ENCODE data around the gene GDE1. TPM values are rescaled to one million over a fixed set of nuclear protein-coding genes. Genes with fewer than 3 reads are reported as not detected.

The GDE1 gene
- polyA plus RNA-seq, 3 donors: 30.6 to 75.5 (median 71.7) TPM

GRCh38 chr16:19481296-19481695, 40.6 kb downstream of the GDE1 start:
- H2AFZ ChIP-seq (ENCODE audit: insufficient read depth, low read depth, low read length, poor library complexity, severe bottlenecking): no peak overlapping the region
- H3K27ac ChIP-seq (ENCODE audit: low read depth in 1 of 2, low read length in 2 of 2): no peak overlapping the region
- no CpG with 5 or more reads among the region's 2 CpGs for WGBS (ENCODE audit: insufficient coverage)
- H3K9me3 ChIP-seq (replicated peaks in 1 of 2; ENCODE audit: control insufficient read depth in 1 of 2, insufficient read depth in 1 of 2, low read length in 2 of 2): no peaks in the 10 kb centered on the region
- Mint-ChIP-seq H3K27me3 (ENCODE audit: low read depth in 3 of 3) (peaks cover 1 to 9% (median 4%) of the 10 kb centered on the region in 3 donors), H3K27ac (no peak overlapping the region), H3K36me3 (no peaks in the 10 kb centered on the region), H3K4me3 (no peak overlapping the region), H3K9me3 (no peaks in the 10 kb centered on the region), H3K4me1 (peaks cover 4% of the 10 kb centered on the region)
- no peak overlapping the region for H3K4me2 ChIP-seq (replicated peaks; ENCODE audit: extremely low read depth, low read length, poor library complexity, severe bottlenecking)
- H3K4me1 ChIP-seq (ENCODE audit: control insufficient read depth in 1 of 2, insufficient read depth in 2 of 2, low read length in 2 of 2): no peaks in the 10 kb centered on the region
- DNase-seq: no peak
- no peaks in the 10 kb centered on the region for H4K20me1 ChIP-seq (ENCODE audit: insufficient read depth, low read length)
- H3K36me3 ChIP-seq (replicated peaks in 1 of 2; ENCODE audit: control insufficient read depth in 1 of 2, insufficient read depth in 2 of 2, low read length in 2 of 2): no peaks in the 10 kb centered on the region
- H3K27me3 ChIP-seq (ENCODE audit: control insufficient read depth in 2 of 2, insufficient read depth in 2 of 2, low read length in 2 of 2): no peaks in the 10 kb centered on the region
- H3K9ac ChIP-seq (ENCODE audit: insufficient read depth, low read length, poor library complexity, severe bottlenecking): no peak overlapping the region
- intact Hi-C loops (cut with micrococcal nuclease): no loop called here
- no peak overlapping the region for H3K4me3 ChIP-seq (replicated peaks in 1 of 3; ENCODE audit: low read depth in 2 of 3, low read length in 3 of 3)
- TF ChIP-seq CTCF (IDR thresholded peaks at IDR 0.05): no peak
- H3K79me2 ChIP-seq (ENCODE audit: insufficient read depth, low read length): no peaks in the 10 kb centered on the region

- no peaks in the 10 kb centered on the region for H3K79me2 ChIP-seq (ENCODE audit: insufficient read depth, low read length)
- H3K9me3 ChIP-seq (replicated peaks in 1 of 2; ENCODE audit: control insufficient read depth in 1 of 2, insufficient read depth in 1 of 2, low read length in 2 of 2): no peaks in the 10 kb centered on the region
- H3K27ac Mint-ChIP-seq: no peak overlapping the region
- peaks cover 1 to 7% (median 6%) of the 10 kb centered on the region in 3 donors for H3K27me3 Mint-ChIP-seq (ENCODE audit: low read depth in 3 of 3)
- no peaks in the 10 kb centered on the region for H3K36me3 ChIP-seq (replicated peaks in 1 of 2; ENCODE audit: control insufficient read depth in 1 of 2, insufficient read depth in 2 of 2, low read length in 2 of 2)
- no peaks in the 10 kb centered on the region for H4K20me1 ChIP-seq (ENCODE audit: insufficient read depth, low read length)
- H3K4me3 Mint-ChIP-seq: no peak overlapping the region
- H3K4me3 ChIP-seq (replicated peaks in 1 of 3; ENCODE audit: low read depth in 2 of 3, low read length in 3 of 3): no peak overlapping the region
- intact Hi-C loops (cut with micrococcal nuclease): no loop called here
- H3K4me1 ChIP-seq (ENCODE audit: control insufficient read depth in 1 of 2, insufficient read depth in 2 of 2, low read length in 2 of 2): no peaks in the 10 kb centered on the region
- no peak for TF ChIP-seq CTCF (IDR thresholded peaks at IDR 0.05)
- H3K27me3 ChIP-seq (ENCODE audit: control insufficient read depth in 2 of 2, insufficient read depth in 2 of 2, low read length in 2 of 2): no peaks in the 10 kb centered on the region
- H3K36me3 Mint-ChIP-seq: no peaks in the 10 kb centered on the region
- no peak overlapping the region for H3K27ac ChIP-seq (ENCODE audit: low read depth in 1 of 2, low read length in 2 of 2)
- H3K4me2 ChIP-seq (replicated peaks; ENCODE audit: extremely low read depth, low read length, poor library complexity, severe bottlenecking): no peak overlapping the region
- H2AFZ ChIP-seq (ENCODE audit: insufficient read depth, low read depth, low read length, poor library complexity, severe bottlenecking): no peak overlapping the region
- peaks cover 4% of the 10 kb centered on the region for H3K4me1 Mint-ChIP-seq
- 64% methylated on average over 3 of the region's 3 CpGs for WGBS (ENCODE audit: insufficient coverage)
- H3K9me3 Mint-ChIP-seq: no peaks in the 10 kb centered on the region
- H3K9ac ChIP-seq (ENCODE audit: insufficient read depth, low read length, poor library complexity, severe bottlenecking): no peak overlapping the region
- DNase-seq: no peak
These were observed 42.6 kb downstream of the GDE1 start for GRCh38 chr16:19479302-19479721.
